Effector CD4-positive, alpha-beta T cell (primary cell): ENCODE measurements around the gene MYDGF.

Source experiments
- DNase-seq: peaks from one replicate; pipeline ENCODE4 v3.0.0-alpha.2; 2020

MYDGF gene

GRCh38 chr19:4673726-4674125 is 3.6 kb upstream of the MYDGF start:
- DNase-seq, result no peak

- DNase-seq, result no peak
Observed at GRCh38 chr19:4673216-4673615, 3.1 kb upstream of the MYDGF start.

GRCh38 chr19:4671185-4671851 is 1.2 kb upstream of the MYDGF start:
- DNase-seq, result no peak

- no peak for DNase-seq
Observed at GRCh38 chr19:4664642-4665041, 5.5 kb downstream of the MYDGF start.

- DNase-seq, result no peak
Observed at GRCh38 chr19:4662812-4663211, 7.3 kb downstream of the MYDGF start.

GRCh38 chr19:4662020-4662695 is 8.0 kb downstream of the MYDGF start:
- DNase-seq, result no peak

- DNase-seq, result no peak
Observed at GRCh38 chr19:4660993-4661392, 9.1 kb downstream of the MYDGF start.

- DNase-seq, result no peak
Observed at GRCh38 chr19:4660181-4660791, 9.9 kb downstream of the MYDGF start.

GRCh38 chr19:4657835-4658234 is 12.3 kb downstream of the MYDGF start:
- no peak for DNase-seq

GRCh38 chr19:4657262-4657661 is 12.9 kb downstream of the MYDGF start:
- DNase-seq, result no peak

GRCh38 chr19:4656102-4656501 is 14.0 kb downstream of the MYDGF start:
- no peak for DNase-seq

GRCh38 chr19:4654437-4655361 is 15.4 kb downstream of the MYDGF start:
- DNase-seq, result no peak

GRCh38 chr19:4653793-4654436 is 16.2 kb downstream of the MYDGF start:
- DNase-seq, result no peak

GRCh38 chr19:4652075-4652474 is 18.1 kb downstream of the MYDGF start:
- no peak for DNase-seq

- DNase-seq, result no peak
Observed at GRCh38 chr19:4650159-4650558, 20.0 kb downstream of the MYDGF start.

- DNase-seq, result no peak
Observed at GRCh38 chr19:4649392-4650047, 20.6 kb downstream of the MYDGF start.

GRCh38 chr19:4647676-4648644 is 22.2 kb downstream of the MYDGF start:
- DNase-seq, result no peak

- DNase-seq, result no peak
Observed at GRCh38 chr19:4645718-4646117, 24.4 kb downstream of the MYDGF start.

- no peak for DNase-seq
Observed at GRCh38 chr19:4642625-4643024, 27.5 kb downstream of the MYDGF start.

- DNase-seq, result no peak
Observed at GRCh38 chr19:4641132-4641531, 29.0 kb downstream of the MYDGF start.
